Stimulated activated naive CD8-positive, alpha-beta T cell treated with anti-CD3 and anti-CD28 coated beads, Interleukin-15, amount 100 ng/mL, for 72 hours (primary cell): Measurements from ENCODE around the gene ELL2.
"Not testable (repeated sequence)": the region's sequence is repeated elsewhere in the genome, so short reads cannot be mapped to it uniquely, and the experiment has no call there.

Source experiments
- ATAC-seq: fragments of 150-1000 bp; cut with Tn5 transposase; 2 replicates; pipeline ENCODE4 v1.10.0; 2021; ENCODE audit warnings: mild to moderate bottlenecking, moderate library complexity
- DNase-seq, 2 donors: peaks; one replicate each; pipeline ENCODE4 v3.0.0; 2021 to 2022
- H3K27ac Mint-ChIP-seq, 2 donors: one replicate each; pipeline ENCODE4 v1.8.0; 2022; ENCODE audit warnings: mild to moderate bottlenecking in 2 of 2, mixed read lengths in 2 of 2, moderate library complexity in 2 of 2
- H3K27me3 Mint-ChIP-seq: one replicate; pipeline ENCODE4 v1.8.0; 2022; ENCODE audit warnings: mixed read lengths
- H3K4me1 Mint-ChIP-seq: one replicate; pipeline ENCODE4 v1.8.0; 2022; ENCODE audit warnings: mild to moderate bottlenecking, mixed read lengths
- H3K4me3 Mint-ChIP-seq, 2 donors: one replicate each; pipeline ENCODE4 v1.8.0; 2022; ENCODE audit warnings: mild to moderate bottlenecking in 2 of 2, mixed read lengths in 2 of 2, moderate library complexity in 1 of 2
- H3K9me3 Mint-ChIP-seq, 2 donors: one replicate each; pipeline ENCODE4 v1.8.0; 2022; ENCODE audit warnings: mixed read lengths in 2 of 2

Gene ELL2

DNA sequence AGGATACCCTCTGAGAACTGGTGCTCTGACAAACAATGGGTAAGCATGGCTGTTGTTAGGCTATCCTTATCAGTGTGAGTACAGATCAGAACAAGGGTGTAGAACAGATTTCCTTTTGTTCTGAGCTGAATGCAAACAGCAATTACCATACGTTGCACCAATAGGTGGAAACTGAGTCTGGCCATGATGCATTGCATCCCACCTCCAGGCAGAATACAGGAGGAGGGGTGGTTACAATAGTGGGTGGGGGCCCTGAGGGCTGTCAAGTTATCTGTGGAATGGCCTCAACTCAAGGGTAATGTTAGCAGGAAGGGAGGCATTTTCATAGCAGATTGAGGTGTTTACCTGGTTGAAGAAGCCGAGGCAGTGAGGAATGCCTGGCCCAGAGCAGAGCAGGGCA, 84.9 kb downstream of the ELL2 start:
- DNase-seq (no peak), ATAC-seq (no peak)
- no peaks in the 10 kb centered on the region for H3K27me3 Mint-ChIP-seq
- H3K9me3 Mint-ChIP-seq, result no peaks in the 10 kb centered on the region
- H3K27ac Mint-ChIP-seq, result no peak overlapping the region
- H3K4me3 Mint-ChIP-seq, result no peak overlapping the region
- H3K4me1 Mint-ChIP-seq, result peaks cover 8% of the 10 kb centered on the region

GRCh38 chr5:95874246-95874645, 87.4 kb downstream of the ELL2 start:
- no peak for ATAC-seq
- Mint-ChIP-seq H3K27me3 (no peaks in the 10 kb centered on the region), H3K4me1 (peaks cover 31% of the 10 kb centered on the region), H3K27ac (no peak overlapping the region), H3K4me3 (no peak overlapping the region), H3K9me3 (no peaks in the 10 kb centered on the region)
- no peak for DNase-seq

DNA sequence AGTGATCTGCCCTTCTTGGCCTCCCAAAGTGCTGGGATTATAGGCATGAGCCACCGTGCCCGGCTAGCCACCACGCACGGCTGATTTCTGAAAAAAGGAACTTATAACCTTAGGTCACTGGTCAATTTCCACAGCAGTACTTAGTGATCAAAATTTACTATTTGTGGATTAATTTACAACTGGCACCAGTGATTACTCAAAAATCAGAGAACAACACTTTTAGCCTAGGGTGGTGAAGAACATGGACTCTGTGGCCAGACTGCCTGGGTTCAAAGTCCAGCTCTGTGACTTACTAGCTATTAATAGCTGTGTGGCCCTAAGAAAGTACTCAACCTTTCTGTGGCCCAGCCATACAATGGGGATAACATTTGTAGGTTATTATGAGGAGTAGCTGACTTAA, 88.3 kb downstream of the ELL2 start:
- Mint-ChIP-seq H3K9me3 (peaks cover under 1 to 2% of the 10 kb centered on the region in 2 donors), H3K4me1 (peaks cover 40% of the 10 kb centered on the region), H3K27me3 (no peaks in the 10 kb centered on the region), H3K4me3 (no peak overlapping the region), H3K27ac (no peak overlapping the region)
- DNase-seq (no peak), ATAC-seq (no peak)

DNA sequence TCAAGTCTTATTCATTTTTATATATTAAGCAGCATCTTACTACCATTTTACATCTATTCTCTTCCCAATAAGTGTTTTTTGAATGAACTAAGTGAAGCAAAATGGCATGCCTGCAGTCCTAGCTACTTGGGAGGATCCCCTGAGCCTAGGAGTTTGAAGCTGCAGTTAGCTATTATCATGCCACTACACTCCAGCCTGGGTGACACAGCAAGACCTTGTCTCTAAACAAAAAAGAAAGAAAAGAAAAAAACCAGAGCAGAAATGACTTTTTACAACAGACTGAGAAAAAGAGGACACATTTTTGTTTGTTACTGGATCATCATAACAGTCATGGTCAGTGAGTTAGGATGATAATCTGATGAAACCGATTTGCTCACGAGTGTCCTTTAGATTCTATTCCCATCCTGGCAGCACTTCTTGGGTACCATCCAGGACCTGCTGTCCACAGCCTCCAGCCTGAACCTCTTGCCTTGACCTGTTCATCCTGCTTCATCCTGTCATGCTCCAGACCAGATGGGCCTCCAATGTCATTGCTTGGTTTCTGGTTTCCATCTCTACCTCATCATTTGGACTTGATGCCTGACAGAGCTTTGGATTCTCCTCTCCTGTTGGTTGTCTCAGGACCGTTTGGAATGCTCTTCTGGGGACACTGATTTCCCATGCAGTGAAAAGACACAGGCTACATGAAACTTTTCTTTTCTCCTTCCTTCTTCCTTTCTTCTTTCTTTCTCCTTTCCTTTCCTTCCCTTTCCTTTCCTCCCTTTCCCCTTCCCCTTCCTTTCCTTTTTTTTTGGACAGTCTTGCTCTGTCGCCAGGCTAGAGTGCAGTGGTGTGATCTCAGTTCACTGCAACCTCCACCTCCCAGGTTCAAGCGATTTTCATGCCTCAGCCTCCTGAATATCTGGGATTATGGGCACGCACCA, 89.0 kb downstream of the ELL2 start:
- Mint-ChIP-seq H3K4me1 (peaks cover 47% of the 10 kb centered on the region), H3K9me3 (peaks cover 4 to 9% of the 10 kb centered on the region in 2 donors), H3K4me3 (no peak overlapping the region), H3K27ac (peak overlapping the region in 1 of 2 donors; percentile 14), H3K27me3 (no peaks in the 10 kb centered on the region)
- ATAC-seq (no peak), DNase-seq (no peak)

GRCh38 chr5:95871146-95871806, 90.4 kb downstream of the ELL2 start:
- H3K9me3 Mint-ChIP-seq, result peaks cover 4 to 9% of the 10 kb centered on the region in 2 donors
- H3K4me3 Mint-ChIP-seq, result peak overlapping the region; percentile 79 to 83
- no peaks in the 10 kb centered on the region for H3K27me3 Mint-ChIP-seq
- peaks cover 61% of the 10 kb centered on the region for H3K4me1 Mint-ChIP-seq
- ATAC-seq, result no peak
- H3K27ac Mint-ChIP-seq, result peak overlapping the region; percentile 98 to 99
- DNase-seq, result no peak

DNA sequence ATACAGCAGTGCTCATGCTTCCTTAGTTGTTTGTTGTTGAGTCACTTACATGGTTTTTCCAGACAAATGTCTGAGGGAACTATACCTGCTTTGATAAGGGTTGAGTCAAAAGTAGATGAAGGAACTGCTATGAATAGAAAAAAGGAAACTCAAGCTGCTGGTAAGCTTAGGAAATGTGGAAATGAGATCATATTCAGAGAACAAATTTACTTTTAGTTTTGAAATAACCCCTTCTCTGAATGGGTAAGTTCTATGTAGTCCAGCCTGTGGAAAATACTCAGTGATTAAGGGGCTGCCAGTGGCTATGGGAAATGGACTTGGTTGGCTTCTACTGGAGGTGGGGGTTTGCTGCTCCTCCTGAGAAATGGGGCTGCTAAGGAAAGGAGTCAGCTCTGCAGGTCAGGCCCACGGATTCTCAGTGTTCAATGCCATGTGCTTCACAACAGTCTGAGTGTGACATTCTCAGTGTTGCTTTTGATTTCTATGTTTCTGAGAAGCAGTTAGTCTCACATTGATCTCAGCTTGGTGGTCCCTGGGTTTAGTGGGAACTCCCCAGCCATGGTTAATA, 91.5 kb downstream of the ELL2 start:
- DNase-seq (peak; percentile 57 to 73), ATAC-seq (peak; percentile 93)
- peaks cover 64% of the 10 kb centered on the region for H3K4me1 Mint-ChIP-seq
- H3K4me3 Mint-ChIP-seq, result peak overlapping the region; percentile 79 to 83
- peak overlapping the region; percentile 98 to 99 for H3K27ac Mint-ChIP-seq
- peaks cover 4 to 9% of the 10 kb centered on the region in 2 donors for H3K9me3 Mint-ChIP-seq
- H3K27me3 Mint-ChIP-seq, result no peaks in the 10 kb centered on the region

DNA sequence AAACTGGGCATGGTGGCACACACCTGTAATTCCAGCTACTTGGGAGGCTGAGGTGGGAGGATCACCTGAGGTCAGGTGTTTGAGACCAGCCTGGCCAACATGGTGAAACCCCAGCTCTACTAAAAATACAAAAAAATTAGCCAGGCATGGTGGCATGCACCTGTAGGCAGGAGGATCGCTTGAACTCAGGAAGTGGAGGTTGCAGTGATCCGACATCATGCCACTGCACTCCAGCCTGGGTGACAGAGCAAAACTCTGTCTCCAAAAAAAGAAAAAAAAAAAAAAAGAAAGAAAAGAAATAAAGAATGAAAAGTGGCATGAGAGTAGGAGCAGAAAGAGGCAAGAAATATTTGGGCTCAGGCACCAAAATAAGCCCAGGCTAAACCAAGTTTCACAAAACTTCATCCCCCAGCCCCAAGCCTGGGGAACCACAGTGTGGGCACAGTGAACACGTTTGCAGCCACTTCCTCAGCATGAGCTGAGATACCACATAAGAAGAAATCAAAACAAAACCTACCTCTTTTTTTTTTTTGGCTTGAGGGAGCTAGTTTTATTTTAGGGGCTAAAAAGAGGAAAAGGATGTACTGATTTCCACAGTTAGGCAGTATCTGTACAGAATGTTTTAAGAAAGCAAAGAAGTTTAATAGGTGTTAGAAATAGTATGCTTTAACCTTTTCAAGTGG, 92.3 kb downstream of the ELL2 start:
- DNase-seq, result peak; percentile 59 to 79
- H3K9me3 Mint-ChIP-seq, H3K27me3 Mint-ChIP-seq: not testable (repeated sequence)
- Mint-ChIP-seq H3K4me3 (peak overlapping the region; percentile 73 to 80), H3K27ac (peak overlapping the region; percentile 63 to 95), H3K4me1 (peaks cover 72% of the 10 kb centered on the region)
- ATAC-seq, result peak; percentile 76

DNA sequence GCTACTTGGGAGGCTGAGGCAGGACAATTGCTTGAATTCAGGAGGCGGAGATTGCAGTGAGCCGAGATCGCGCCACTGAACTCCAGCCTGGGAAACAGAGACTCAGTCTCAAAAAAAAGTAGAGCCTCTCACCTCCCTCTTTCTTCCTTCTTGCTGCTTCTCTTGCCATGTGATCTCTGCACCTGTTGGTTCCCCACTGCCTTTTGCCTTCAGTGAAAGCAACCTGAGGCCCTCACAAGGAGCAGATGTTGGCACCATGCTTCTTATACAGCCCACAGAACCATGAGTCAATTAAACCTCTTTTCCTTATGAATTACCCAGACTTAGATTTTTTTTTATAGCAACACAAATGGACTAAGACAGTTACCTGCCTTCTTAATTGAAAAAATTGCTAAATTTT, 93.5 kb downstream of the ELL2 start:
- H3K4me1 Mint-ChIP-seq, result peaks cover 79% of the 10 kb centered on the region
- peaks cover 4 to 9% of the 10 kb centered on the region in 2 donors for H3K9me3 Mint-ChIP-seq
- H3K27me3 Mint-ChIP-seq, result no peaks in the 10 kb centered on the region
- no peak for ATAC-seq
- no peak overlapping the region for H3K27ac Mint-ChIP-seq
- DNase-seq, result no peak
- H3K4me3 Mint-ChIP-seq, result no peak overlapping the region

DNA sequence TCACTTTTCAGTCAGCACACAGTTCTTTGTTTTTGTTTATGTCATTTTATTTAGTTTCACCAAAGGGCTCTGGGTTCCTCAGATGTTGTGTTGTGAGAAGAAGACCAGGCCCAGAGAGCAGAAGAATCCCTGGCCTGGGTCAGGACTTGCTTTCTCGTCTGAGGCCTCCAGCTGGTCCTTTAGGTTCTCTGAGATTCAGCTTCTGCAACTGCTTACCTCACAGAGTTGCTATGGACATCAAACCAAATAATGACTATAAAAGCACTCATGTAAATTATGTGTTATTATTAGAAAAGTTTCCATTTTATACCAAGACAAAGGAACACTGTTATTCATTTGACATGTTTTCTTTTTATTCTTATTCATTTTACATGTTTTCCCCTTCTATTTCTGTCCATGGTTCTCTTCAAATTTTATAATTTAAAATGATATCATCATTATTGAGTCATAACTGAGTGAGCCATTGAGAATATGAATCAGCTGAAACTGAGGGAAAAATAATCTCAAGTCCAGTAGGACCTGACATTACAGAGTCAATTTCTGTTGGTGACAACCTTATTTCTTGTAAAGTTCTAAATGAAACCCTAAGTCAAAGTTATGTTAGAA, 95.1 kb downstream of the ELL2 start:
- H3K4me1 Mint-ChIP-seq, result peaks cover 87% of the 10 kb centered on the region

DNA sequence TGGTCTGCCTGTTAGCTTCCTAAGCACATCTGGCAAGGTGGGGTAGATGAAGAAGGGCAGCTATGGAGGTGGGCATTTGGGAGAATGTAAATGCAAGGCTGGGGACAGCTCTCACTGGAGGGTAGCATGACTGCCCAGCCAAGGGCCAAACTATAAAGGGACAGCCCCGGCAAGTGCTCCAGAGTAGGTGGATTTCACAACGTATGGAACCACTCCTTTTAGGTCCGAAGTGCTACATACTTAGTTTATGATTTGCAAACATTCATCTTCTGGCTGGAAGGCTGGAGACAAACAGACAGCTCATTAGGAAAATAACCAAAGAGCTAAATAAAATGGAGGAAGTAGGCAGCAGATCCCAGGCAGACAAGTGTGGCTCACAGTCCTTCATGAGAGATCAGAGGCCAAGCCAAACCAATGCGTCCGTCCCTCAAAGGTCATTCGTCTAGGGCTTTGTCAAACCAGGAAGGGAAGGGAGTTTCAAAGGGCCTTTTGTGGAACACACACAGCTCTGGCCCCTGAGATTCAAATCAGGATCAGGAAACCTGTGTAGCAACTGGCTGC, 96.6 kb downstream of the ELL2 start:
- ATAC-seq, result no peak
- Mint-ChIP-seq H3K27ac (no peak overlapping the region), H3K27me3 (no peaks in the 10 kb centered on the region), H3K4me1 (peaks cover 86% of the 10 kb centered on the region), H3K4me3 (no peak overlapping the region), H3K9me3 (peaks cover 4 to 9% of the 10 kb centered on the region in 2 donors)
- DNase-seq, result no peak

More for the DNA sequence above, 95.1 kb downstream of the ELL2 start:
- H3K27me3 Mint-ChIP-seq, result no peaks in the 10 kb centered on the region
- peaks cover 4 to 9% of the 10 kb centered on the region in 2 donors for H3K9me3 Mint-ChIP-seq
- no peak overlapping the region for H3K4me3 Mint-ChIP-seq
- DNase-seq, result no peak
- ATAC-seq, result no peak
- H3K27ac Mint-ChIP-seq, result no peak overlapping the region

DNA sequence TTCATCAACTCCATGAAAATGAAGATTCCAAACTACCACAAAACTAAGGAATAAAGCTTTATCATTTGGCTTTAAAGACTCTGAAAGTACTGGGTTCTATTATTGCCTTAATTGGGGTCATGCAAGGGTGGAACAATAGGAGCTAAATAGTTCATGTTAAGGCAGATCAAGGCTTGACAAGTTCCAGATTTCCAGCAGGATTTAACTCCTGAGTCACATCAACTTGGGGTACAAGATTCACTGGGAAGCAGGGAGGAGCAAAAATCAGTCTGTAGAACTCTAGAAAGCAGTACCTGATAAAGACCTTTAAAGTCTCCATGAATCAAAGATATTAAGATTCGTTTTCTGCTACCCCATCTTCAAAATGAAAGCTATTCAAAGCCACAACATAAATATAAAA, 97.2 kb downstream of the ELL2 start:
- Mint-ChIP-seq H3K9me3 (peaks cover 4 to 9% of the 10 kb centered on the region in 2 donors), H3K27ac (peak overlapping the region in 1 of 2 donors; percentile 35), H3K27me3 (no peaks in the 10 kb centered on the region), H3K4me3 (no peak overlapping the region), H3K4me1 (peaks cover 86% of the 10 kb centered on the region)
- ATAC-seq, result no peak
- no peak for DNase-seq

GRCh38 chr5:95863383-95863757, 98.3 kb downstream of the ELL2 start:
- Mint-ChIP-seq H3K4me1 (peaks cover 86% of the 10 kb centered on the region), H3K4me3 (no peak overlapping the region), H3K9me3 (peaks cover 4 to 8% of the 10 kb centered on the region in 2 donors), H3K27me3 (no peaks in the 10 kb centered on the region), H3K27ac (no peak overlapping the region)
- ATAC-seq (no peak), DNase-seq (no peak)

GRCh38 chr5:95862671-95863382, 98.8 kb downstream of the ELL2 start:
- ATAC-seq (no peak), DNase-seq (no peak)
- Mint-ChIP-seq H3K27me3 (no peaks in the 10 kb centered on the region), H3K9me3 (peaks cover 0 to 2% of the 10 kb centered on the region in 2 donors), H3K4me1 (peaks cover 85% of the 10 kb centered on the region), H3K27ac (no peak overlapping the region), H3K4me3 (peak overlapping the region in 1 of 2 donors; percentile 5)

DNA sequence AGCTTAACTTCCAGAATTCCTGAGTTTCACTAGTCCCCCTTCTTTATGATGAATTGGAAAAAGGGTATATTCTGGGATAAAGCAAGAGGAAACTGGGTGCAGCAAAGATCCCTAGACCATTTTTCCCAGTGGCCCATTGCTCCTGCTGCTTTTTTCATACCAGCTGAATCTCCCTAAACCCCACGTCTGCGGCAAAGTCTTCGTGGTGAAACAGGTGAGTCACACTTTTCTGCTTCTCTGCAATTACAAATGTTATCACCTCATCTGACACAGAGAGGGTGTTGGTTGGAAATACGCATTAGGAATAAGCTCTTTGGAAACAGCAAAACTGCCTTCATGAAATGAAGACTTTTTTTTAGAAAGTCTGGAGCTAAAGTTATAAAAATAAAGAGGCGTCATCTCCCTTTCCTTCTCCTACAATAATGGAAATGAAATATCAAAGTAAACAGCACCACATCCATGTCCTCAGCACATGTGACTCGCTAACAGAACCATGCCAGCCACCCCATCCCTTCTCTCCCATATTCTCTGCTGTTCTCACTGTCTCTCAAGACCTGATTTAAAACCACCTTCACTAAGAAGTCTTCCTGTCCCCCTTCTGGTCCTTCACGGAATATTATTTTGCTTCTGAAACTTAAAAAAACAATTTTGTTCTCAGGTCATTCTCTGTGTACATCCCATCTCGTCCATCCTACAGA, 99.6 kb downstream of the ELL2 start:
- no peaks in the 10 kb centered on the region for H3K27me3 Mint-ChIP-seq
- H3K4me1 Mint-ChIP-seq, result peaks cover 76% of the 10 kb centered on the region
- H3K4me3 Mint-ChIP-seq, result peak overlapping the region; percentile 34 to 55
- peak overlapping the region in 1 of 2 donors; percentile 69 for H3K27ac Mint-ChIP-seq
- DNase-seq (peak in 1 of 2 donors; percentile 42), ATAC-seq (peak; percentile 44)
- no peaks in the 10 kb centered on the region for H3K9me3 Mint-ChIP-seq
